HG03045 (cell line): ENCODE data around the gene TSN.
"Not testable (repeated sequence)": the region's sequence is repeated elsewhere in the genome, so short reads cannot be mapped to it uniquely, and the experiment has no call there.

Source experiments
- ATAC-seq: cut with Tn5 transposase; IDR thresholded peaks from one replicate; pipeline ENCODE4 v1.9.1; 2021; ENCODE audit warnings: mild to moderate bottlenecking, moderate library complexity; ENCODE audit not compliant: unreplicated experiment

The TSN gene

DNA sequence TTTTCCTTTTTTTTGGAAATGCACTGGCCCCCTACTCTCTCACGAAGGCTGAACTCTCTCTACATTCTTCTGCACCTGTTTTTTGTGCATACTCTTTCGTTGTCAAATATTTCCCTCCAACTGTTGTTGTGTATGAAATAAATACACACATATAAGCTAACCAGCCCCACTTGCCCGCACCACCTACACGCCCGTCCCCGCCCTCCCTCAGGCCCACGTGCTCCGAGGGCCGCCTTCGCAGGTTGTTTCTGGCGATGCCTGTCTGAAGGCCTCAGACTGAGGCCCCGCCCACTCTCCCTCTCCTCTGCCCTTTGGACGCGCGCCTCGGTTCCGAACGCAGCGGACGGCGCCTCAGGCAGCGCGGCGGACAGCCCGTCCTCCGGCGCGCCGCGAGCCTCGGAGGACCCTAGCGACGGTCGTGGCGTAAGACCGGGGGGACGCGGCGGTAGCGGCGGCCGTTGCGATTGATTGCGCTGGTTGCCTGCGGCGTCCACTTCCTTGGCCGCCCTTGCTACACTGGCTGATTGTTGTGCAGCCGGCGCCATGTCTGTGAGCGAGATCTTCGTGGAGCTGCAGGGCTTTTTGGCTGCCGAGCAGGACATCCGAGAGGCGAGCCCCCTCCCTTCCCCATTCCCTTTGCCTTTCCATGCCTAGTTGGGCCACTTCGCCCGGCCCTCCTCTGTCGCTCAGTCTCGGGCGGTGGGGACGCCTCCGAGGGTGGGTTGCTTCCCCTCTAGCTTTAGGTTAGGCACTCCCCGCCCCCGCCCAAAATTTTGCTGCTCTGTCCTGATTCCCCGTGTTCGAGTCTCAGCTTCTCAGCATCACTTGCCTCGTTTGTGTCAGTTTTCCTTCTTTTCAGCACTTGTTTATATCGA is at the start of gene TSN:
Gene TSN, plus strand, starts transcription at position 415 of the 875 bp plus-strand sequence. Its CDS starts 129 bp downstream, at position 544.
- ATAC-seq: peak; percentile 100

DNA sequence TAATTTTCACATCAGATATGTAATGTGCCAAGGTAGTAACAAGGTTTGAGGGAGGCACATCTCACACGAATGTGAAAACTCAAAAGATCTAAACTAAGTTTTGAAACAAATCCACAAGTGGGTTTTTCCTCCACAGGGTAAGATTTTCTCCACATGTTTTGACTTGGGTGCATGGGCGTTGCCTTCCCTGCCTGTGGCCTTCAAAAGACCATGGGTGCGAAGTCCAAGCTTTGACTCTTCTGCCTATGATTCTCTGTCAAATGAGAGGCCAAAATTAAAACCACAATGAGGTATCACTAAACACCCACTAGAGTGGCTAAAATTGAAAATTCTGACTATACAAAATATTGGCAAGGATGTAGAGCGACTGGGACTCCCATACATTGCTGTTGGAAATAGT is 49.5 kb upstream of the TSN start:
- ATAC-seq: no peak

DNA sequence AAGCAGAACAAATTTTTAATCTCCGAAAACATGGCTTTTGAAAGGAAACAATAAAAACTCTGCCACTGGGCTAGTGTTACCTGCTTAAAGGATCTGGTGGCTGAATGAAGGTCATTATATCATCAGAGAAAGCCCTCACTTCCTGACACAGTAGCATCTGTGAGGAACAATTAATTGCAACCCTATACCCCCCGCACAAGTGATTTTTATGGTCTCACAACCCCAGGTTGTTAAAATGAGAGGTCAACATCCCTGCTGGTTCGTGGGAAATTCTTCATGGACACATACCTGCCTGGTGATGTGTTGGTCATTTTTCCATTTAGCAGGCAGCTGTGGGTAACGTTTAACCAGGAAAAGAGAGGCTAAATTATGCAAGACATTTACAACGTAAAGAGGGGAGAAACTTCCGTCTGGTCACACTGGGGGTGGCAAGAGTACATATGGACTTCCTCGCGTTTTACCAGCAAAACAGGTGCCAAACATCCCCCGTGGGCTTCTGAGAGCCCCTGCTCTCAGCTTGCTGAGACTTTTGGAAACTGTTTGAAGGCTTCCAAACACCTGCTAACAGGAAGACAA is 48.0 kb upstream of the TSN start:
- no peak for ATAC-seq

DNA sequence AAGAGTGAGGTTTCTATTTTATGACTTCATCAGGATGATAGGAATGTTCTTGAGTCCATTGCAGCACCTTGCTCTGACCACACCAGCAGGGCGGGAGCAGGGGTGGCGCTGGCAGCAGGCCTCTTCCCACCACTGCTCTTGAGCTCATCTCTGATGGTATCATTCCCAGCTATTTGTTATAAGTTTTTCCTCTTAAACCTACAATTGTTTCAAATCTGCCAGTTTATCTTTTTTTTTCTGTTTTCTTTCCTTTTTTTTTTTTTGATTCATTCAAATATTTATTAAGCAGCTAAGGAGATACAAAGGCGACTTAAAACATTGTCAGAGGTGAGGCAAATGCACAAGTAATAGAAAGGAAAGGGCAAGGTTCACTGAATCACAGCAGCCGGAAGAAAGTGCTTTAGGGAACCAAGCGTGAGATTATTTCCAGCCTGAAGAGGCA is 47.5 kb upstream of the TSN start:
- ATAC-seq: no peak

DNA sequence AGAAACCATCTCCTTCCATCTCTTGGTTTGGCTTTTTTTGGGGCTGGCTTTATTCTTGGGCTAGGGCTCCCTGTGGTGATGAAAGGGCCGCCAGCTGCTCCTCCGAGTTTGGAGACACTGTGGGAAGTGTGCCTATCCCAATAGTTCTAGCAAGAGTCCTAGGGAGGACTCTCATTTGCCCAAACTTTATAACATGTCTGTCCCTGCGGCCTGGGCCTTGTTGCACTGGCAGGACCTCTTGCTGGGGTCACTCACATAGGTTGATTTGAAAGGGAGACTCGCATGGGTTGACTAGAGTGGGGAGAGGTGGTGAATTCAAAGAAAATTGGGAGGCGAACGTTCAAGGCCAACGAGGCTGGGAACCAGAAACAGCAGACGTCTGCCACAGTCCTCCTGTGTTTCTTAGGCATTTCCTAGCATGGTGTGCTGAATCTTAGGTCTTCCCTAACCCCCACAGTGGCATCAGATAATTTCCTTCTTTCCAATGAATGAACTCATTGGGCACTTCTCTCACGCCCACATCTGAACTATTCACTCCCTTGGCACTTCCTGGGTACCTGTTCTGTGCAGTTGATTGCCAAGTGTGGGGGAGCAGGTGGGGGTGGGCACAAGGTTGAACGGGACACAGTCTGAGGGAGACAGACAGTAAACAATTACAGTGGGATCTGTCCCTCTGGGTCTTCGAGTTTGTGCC is 45.5 kb upstream of the TSN start:
- ATAC-seq: no peak

DNA sequence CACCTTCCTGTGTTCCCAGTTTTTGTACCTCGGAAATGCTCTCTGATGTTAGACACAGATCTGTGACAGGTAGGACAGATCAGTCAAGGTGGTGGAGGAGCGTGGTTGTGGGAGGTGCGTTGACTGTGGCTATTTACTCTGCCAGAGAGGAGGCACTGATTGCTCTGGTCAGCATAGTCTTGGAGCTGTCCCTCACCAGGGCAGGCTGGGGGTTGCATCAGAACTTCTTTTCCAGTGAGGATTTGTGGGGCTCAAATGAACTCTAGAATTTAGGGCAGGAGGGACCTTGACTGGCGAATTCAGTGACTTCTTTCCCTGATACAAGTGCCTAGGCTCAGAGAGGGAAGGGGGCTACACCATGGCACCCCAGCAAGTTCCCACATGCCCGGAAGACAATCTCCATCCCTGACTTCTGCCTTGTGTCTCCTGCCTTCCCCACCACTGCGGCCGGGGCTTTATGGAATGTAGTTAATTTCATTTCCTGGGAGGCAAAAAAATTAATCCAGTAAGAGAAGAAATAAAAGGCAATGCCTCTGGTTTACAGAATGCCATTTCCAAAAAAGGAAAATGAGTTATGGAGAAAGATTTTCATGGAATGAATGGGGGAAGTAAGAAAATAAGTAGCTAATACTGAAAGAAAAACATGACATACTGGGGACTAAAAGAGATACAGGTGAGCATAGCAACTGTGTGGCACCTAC is 44.8 kb upstream of the TSN start:
- ATAC-seq: no peak

DNA sequence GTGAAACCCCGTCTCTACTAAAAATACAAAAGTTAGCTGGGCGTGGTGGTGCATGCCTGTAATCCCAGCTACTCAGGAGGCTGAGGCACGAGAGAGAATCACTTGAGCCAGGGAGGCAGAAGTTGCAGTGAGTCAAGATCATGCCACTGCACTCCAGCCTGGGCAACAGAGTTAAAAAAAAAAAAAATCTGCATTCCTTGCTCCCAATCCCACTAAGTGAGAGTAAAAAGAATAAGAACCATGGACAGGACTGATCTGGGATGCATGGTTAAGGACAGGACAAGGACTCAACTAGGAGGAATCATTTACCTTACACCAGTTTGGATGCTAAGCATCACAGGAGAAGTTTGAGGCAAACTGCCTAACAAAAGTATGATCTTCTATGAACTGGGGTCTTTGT is 44.0 kb upstream of the TSN start:
- not testable (repeated sequence) for ATAC-seq

DNA sequence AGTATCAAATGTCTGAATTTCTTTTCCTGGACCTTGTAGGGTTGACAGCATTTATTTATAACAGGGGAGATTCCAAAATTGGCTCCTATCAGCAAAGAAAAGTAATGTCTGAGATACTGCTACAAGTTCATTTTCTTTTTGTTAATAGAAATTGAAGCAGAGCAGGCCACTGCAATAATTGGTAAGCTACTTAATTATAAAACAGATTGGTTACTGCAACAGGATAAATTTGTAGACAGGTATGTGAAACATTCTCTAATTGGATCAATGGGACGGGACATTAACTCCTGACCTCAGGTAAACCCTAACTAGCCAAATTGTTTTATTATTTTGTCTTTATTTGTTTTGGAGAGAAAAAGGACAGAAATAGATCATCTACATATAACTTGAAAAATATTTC is 39.3 kb upstream of the TSN start:
- ATAC-seq: no peak

DNA sequence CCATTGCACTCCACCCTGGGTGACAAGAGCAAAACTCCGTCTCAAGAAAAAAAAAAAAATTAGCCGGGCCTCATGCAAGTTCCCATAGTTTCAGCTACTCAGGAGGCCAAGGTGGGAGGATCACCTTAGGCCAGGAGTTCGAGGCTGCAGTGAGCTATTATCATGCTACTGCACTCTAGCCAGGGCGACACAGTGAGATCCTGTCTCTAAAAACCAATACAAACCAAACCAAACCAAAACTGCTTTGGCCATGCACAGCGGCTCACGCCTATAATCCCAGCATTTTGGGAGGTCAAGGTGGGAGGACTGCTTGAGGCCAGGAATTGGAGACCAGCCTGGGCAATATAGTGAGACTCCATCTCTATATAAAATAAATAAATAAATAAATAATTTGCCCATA is 37.9 kb upstream of the TSN start:
- ATAC-seq: no peak

DNA sequence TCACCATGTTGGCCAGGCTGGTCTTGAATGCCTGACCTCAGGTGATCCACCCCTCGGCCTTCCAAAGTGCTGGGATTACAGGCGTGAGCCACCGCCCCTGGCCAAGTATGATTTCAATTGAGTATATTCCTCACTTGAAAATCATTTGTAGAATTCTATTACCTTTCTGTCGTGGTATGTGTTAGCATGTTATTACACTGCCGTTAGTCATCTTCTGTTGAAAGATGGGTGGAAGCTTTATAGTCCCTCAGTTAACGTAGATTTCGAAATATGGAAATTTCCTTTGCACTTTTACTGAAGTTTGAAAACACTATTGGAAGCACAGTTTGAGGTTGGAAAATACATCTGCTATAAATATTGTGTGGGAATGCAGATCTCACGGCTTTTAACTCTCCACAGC is 33.5 kb upstream of the TSN start:
- ATAC-seq: no peak

DNA sequence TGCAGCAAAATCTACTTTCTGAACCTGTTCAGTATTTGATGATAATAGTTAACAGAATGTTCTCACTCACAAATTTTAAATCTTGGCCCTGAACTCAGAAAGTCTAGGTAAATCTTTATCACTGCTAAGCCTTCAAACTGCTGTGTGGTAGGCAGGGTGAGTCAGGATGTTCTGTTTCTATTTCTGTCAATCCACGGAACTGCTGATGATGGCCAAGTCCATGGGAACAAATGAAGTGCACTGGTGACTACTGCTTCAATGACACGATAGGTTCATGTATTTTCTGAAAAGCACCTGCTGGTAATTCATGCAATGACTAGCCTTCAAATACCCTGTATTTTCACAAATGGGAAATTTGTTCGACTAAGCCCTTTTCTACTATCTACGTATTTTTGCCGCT is 33.0 kb upstream of the TSN start:
- no peak for ATAC-seq

DNA sequence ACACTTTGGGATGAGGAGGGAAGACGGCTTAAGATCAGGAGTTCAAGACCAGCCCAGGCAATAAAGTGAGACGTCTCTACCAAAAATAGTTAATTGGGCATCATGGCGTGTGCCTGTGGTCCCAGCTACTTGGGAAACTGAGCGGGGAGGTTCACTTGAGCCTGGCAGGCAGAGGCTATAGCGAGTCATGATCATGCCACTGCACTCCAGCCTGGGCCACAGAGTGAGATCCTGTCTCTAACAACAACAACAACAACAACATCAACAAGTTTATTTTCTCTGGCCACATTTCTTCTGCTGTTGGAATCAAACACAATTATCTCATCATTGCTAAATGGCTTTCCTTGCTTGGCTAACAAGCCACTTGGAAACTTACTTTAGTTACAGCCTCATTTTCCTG is 32.1 kb upstream of the TSN start:
- no peak for ATAC-seq

DNA sequence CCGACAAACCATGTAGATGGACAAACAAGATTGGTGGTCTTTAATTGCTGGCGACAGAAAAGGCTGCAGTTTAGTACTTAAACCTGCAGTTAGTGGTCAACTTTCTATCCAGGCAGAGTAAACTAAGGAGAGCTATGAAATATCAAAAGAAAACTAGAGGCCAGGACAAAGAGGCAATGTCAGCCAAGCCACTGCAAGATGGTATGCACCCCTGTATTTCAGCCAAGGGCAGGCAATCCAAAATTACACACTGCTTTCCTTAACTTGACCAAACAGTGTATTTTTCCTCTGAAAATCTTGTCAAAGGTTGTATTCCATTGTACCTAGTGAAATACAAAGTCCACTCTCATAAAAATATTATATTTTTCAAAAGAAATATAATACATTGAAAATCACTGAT is 28.1 kb upstream of the TSN start:
- ATAC-seq: no peak

DNA sequence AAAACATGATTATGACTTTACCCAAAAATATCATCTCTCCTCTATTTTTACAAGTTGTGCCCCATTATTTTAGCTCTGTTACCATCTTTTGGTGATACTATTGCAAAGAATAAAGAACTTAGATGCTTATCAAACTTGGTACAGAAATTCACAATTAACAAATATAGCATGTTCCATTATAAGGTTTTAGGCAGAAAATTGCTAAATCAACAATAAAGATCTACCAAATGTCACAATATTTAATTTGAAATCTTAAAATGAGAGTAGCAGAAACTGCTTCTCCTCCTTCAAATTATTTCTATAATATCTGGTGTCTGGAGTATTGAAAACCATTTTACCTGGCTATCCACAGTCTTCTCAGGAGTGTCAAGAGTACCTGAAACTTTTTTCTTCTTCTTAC is 27.5 kb upstream of the TSN start:
- ATAC-seq: no peak

DNA sequence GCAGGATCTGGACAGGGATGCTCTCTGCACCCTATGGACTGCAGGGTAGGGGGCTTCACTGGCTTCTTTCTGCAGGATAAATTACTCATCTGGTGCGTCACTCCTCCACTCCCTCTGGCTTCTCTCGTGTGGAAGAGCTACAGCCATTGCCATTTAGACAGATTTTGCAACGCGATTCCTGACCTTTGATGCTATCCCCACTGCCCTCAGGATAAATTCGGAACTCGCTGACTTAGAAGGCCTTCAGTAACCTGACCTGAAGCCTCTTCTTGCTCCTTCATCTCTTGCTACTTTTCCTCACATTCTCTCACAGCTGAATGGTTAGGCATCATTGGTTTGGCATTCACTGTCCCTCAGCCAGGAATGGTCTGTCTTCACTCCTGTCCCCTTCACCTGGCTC is 24.1 kb upstream of the TSN start:
- no peak for ATAC-seq

DNA sequence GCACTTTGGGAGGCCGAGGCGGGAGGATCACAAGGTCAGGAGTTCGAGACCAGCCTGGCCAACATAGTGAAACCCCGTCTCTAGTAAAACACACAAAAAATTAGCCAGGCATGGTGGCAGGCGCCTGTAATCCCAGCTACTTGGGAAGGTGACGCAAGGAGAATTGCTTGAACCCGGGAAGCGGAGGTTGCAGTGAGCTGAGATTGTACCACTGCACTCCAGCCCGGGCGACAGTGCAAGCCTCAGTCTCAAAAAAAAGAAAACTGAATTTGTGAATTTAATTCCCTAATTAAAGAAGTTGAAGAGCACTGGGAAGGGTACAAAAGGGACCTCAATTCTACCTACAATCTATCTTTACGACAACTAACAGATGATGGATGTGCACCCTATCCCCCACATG is 20.9 kb upstream of the TSN start:
- ATAC-seq: not testable (repeated sequence)

DNA sequence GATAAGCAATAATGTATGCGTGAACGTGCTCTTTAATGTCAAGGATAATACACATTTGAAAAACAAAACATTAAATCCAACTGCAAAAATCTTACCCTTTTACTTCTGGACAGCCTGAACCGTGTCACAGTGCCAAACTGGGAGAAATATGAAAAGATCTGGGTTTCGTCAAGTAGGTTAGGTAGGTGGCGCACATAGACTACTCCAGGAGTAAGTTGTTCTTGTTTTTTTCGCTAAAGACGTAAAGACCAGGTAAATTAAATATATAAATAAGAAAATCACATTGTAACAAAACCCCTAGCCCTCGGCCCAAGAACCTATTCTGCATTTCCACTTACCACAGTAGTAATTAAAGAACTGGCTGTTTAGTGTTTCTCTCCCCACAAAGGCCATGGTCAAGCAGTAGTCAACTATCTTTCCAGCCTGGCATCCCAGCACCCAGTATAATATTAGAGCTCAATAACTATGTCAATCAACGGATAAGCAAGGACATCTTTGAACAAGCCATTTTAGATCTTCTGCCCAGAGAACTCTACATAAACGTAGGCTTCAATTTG is 19.9 kb upstream of the TSN start:
- ATAC-seq: no peak

DNA sequence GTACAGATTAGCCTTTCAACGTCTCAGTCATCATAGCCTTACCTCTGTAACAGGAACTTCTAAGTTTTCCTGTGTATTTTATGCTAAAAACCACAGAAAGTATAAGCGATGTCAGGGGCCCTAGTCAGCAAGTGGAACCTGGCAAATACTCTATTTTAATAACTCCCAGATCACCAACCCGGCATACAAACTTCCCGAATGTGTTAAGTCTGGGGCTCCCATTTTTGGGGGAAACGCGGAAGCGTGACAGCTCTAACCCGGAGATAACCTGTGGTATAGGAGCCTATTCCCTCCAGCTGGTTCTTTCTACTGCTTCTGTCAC is 19.4 kb upstream of the TSN start:
- no peak for ATAC-seq

DNA sequence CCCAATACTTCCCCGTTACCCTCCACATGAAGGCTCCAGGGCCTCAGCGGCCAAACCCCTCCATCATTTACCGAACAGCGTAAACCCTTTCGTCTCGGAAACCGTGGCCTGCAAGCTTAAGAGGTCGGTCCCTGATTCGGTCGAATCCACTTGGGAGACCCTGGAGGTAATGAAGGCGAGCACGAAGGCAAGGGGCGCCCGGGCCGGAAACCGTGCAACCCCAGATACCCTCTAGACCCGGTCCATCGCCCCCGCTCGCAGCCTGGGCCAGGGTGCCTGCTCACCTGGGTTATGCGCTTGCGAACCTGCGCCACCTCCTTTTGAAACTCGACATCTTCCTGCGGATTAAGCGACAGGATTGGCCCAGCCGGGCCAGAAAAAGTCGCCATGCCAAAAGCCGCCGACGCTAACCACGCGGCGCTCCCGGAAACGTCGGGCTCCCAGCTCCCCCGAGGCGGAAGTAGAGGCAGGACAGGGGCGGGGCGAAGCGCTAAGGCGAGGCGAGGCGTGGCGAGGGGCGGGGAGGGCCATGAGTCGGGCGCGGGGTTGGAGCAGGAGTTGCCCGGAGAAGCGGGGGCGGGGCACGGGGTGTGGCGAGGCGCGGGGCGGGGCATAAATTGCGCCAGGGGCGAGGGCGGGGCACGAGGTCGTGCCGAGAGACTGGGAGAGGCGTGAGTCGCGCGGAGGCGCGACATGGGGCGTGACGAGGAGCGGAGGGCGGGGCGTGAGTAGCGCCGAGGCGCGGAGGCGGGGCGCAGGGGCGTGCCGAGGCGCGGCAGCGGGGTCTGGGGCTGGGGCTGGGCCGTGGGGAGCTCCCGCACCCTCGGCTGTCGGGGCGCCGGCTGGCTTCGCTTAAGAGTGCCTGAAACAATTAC is 18.8 kb upstream of the TSN start, which contains the start of gene NIFK:
Gene NIFK, minus strand, starts transcription at position 414 of the 875 bp plus-strand sequence. Its CDS starts 25 bp downstream, at position 389.
- peak; percentile 97 for ATAC-seq

DNA sequence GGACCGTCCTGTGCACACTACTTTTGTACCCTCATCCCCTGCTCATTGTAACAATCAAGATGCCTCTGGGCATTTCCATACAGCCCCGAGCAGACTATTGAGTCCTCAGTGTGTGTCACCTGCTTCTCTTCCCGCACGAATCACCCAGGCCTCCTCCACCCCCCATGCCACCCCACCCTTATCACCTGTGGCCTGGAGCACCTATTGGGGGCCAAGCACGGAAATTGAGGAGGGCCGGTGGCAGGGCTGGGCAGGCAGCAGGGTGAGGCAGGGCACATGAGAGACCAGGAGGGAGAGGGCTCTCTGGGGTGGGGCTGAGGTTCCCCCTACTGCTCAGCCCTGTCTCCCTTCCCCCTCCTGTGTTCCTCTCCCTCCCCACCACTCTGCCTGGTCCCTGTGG is 14.5 kb upstream of the TSN start:
- no peak for ATAC-seq
